H1 (cell line): ENCODE measurements around the gene CPA3.

Experiments used
- BCL11A ChIP-seq, 2 experiments: IDR thresholded peaks; one replicate each; pipeline ENCODE4 v1.6.1; 2011; ENCODE audit warnings: low read depth in 2 of 2, low read length in 2 of 2, mild to moderate bottlenecking in 2 of 2
- CBX8 ChIP-seq: fragments of 300-800, 300-1000 bp; sonication (generic); IDR thresholded peaks from 2 replicates; pipeline ENCODE4 v1.7.1; 2016; ENCODE audit warnings: low read depth, low read length, borderline replicate concordance
- CEBPB ChIP-seq: IDR thresholded peaks from 2 replicates; pipeline ENCODE4 v1.6.1; 2012; ENCODE audit warnings: low read depth, low read length
- EP300 ChIP-seq, 2 experiments: IDR thresholded peaks; 1 replicate in 1 of 2; 2 replicates in 1 of 2; pipeline ENCODE4 v1.6.1; 2011 to 2012; ENCODE audit warnings: low read depth in 2 of 2, low read length in 2 of 2, mild to moderate bottlenecking in 2 of 2, borderline replicate concordance in 1 of 2, inconsistent platforms in 1 of 2, moderate library complexity in 1 of 2
- GABPA ChIP-seq: IDR thresholded peaks from 2 replicates; pipeline ENCODE4 v1.6.1; 2011; ENCODE audit warnings: mild to moderate bottlenecking, low read length, moderate library complexity, borderline replicate concordance; ENCODE audit not compliant: insufficient read depth
- KDM1A ChIP-seq: fragments of 200-600, 300-600 bp; sonication (generic); IDR thresholded peaks from 2 replicates; pipeline ENCODE4 v1.7.1; 2016; ENCODE audit warnings: mild to moderate bottlenecking, low read length, borderline replicate concordance
- POLR2A ChIP-seq, 2 experiments: IDR thresholded peaks; 1 replicate in 1 of 2; 2 replicates in 1 of 2; pipeline ENCODE4 v1.6.1; 2011; ENCODE audit warnings: low read depth in 2 of 2, low read length in 2 of 2, mild to moderate bottlenecking in 2 of 2; ENCODE audit errors: control extremely low read depth in 1 of 2
- POLR2AphosphoS5 ChIP-seq: IDR thresholded peaks from 2 replicates; pipeline ENCODE4 v1.6.1; 2011; ENCODE audit warnings: low read depth, low read length
- TF ChIP-seq, protein P1 (sequence below), 3 experiments: IDR thresholded peaks; 1 replicate in 2 of 3; 2 replicates in 1 of 3; pipeline versions ENCODE4 v1.5.1 to v1.6.1; 2011; ENCODE audit warnings: low read length in 3 of 3, mild to moderate bottlenecking in 3 of 3, inconsistent platforms in 2 of 3, low read depth in 1 of 3, moderate library complexity in 1 of 3; ENCODE audit not compliant: insufficient read depth in 1 of 3; ENCODE audit errors: control extremely low read depth in 1 of 3

DNA sequence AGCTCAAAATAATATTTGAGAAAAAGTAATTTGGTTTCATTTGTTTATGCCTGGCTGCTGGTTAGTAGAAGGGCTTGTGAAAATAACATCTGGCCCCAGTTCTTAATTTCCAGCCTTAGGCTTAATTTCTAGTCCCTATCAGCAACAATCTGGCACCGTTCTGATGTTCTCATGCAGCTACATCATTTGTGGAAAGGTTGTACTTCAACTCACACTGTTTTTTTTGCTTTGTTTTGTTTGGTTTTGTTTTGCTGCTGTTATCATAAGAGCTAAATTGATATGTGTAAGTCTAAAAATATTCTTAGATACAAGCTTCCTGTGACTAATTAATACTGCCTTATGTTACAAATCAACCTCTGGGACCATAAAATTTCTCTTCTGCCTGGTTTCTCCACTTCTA is 8.9 kb downstream of the CPA3 start:
- TF ChIP-seq KDM1A (no peak), POLR2AphosphoS5 (no peak), GABPA (no peak), POLR2A (IDR thresholded peaks at IDR 0.05; ENCODE audit: control extremely low read depth in 1 of 2, low read depth in 2 of 2, low read length in 2 of 2) (no peak), BCL11A (IDR thresholded peaks at IDR 0.05; ENCODE audit: low read depth in 2 of 2, low read length in 2 of 2) (no peak), CEBPB (no peak), EP300 (IDR thresholded peaks at IDR 0.05; ENCODE audit: borderline replicate concordance in 1 of 2, low read depth in 2 of 2, low read length in 2 of 2) (no peak), CBX8 (no peak)
- TF ChIP-seq, protein P1, sequence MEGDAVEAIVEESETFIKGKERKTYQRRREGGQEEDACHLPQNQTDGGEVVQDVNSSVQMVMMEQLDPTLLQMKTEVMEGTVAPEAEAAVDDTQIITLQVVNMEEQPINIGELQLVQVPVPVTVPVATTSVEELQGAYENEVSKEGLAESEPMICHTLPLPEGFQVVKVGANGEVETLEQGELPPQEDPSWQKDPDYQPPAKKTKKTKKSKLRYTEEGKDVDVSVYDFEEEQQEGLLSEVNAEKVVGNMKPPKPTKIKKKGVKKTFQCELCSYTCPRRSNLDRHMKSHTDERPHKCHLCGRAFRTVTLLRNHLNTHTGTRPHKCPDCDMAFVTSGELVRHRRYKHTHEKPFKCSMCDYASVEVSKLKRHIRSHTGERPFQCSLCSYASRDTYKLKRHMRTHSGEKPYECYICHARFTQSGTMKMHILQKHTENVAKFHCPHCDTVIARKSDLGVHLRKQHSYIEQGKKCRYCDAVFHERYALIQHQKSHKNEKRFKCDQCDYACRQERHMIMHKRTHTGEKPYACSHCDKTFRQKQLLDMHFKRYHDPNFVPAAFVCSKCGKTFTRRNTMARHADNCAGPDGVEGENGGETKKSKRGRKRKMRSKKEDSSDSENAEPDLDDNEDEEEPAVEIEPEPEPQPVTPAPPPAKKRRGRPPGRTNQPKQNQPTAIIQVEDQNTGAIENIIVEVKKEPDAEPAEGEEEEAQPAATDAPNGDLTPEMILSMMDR (IDR thresholded peaks at IDR 0.05; ENCODE audit: control extremely low read depth in 1 of 3, insufficient read depth in 1 of 3, low read depth in 1 of 3, low read length in 3 of 3), result no peak
